Erythroblast (primary cell): Measurements from ENCODE around the gene F12.

ENCODE experiments used
- GATA1 ChIP-seq: IDR thresholded peaks from 2 replicates; pipeline ENCODE4 v1.6.1; 2011; ENCODE audit warnings: low read depth, mild to moderate bottlenecking, control low read depth, low read length, moderate library complexity
- POLR2A ChIP-seq: IDR thresholded peaks from 2 replicates; pipeline ENCODE4 v1.6.1; 2011; ENCODE audit warnings: mild to moderate bottlenecking, low read length

DNA sequence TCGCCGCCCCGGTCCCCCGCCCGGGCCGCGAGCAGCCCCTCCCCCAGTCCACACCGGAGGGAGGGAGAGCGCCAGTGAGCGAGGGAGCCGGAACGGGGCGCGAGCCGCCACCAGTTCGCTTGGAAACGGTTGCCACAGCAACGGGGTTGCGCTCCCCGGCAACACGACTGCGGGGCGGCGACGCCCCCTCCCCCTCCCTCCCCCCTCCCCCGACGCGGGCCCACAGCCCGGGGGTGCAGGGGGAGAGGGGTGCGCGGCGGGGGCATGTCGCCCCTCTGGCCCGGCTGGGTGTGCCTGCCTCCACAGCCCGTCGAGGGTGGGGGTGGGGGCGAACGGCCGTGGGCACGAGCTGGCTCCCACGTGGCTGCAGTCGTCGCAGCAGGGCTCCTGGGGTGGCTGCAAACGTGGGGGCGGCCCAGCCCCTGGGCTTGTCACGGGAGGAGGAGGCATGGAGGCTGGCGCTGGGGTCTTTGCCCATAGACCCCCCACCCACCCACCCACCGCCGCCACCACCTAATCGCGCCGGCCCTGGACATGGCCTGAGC, 37.8 kb upstream of the F12 start:
- TF ChIP-seq POLR2A (no peak), GATA1 (no peak)
